K562 (cell line): ENCODE data around the gene SERTAD1. TPM values are rescaled to one million over a fixed set of nuclear protein-coding genes. Genes with fewer than 3 reads are reported as not detected.

Experiments used
- CTBP1 ChIP-seq: fragments of 450-650 bp; IDR thresholded peaks from 2 replicates; pipeline ENCODE4 v1.6.1; 2016; ENCODE audit warnings: borderline replicate concordance
- FOXJ2 ChIP-seq: fragments of 200-800 bp; sonication (Bioruptor generic); IDR thresholded peaks from 2 replicates; pipeline ENCODE4 v1.6.1; 2016; ENCODE audit warnings: missing genetic modification characterization, missing compliant biosample characterization
- HDAC3 ChIP-seq: fragments of 450-650 bp; IDR thresholded peaks from 2 replicates; pipeline ENCODE4 v1.6.1; 2018; ENCODE audit warnings: borderline replicate concordance, mild to moderate bottlenecking, moderate library complexity; ENCODE audit not compliant: partially characterized antibody
- MYC ChIP-seq, 2 experiments: fragments of 250-450 bp in 1 of 2; sonication (Bioruptor Pico) in 1 of 2; IDR thresholded peaks; 2 replicates each; pipeline versions ENCODE4 v1.5.1 to v1.6.1; 2012 to 2021; ENCODE audit warnings: low read depth in 2 of 2, borderline replicate concordance in 1 of 2, improper control_type of control experiment in 1 of 2, low read length in 1 of 2, mild to moderate bottlenecking in 1 of 2, moderate library complexity in 1 of 2
- SIN3A ChIP-seq, 2 experiments: fragments of 150-350 bp in 1 of 2; IDR thresholded peaks; 2 replicates each; pipeline ENCODE4 v1.6.1; 2011 to 2016; ENCODE audit warnings: borderline replicate concordance in 2 of 2, low read depth in 2 of 2, low read length in 2 of 2, mild to moderate bottlenecking in 2 of 2, moderate library complexity in 2 of 2; ENCODE audit not compliant: control insufficient read depth in 1 of 2
- TEAD2 ChIP-seq: fragments of 450-650 bp; IDR thresholded peaks from 2 replicates; pipeline ENCODE4 v1.6.1; 2016; ENCODE audit warnings: missing genetic modification characterization, control low read depth, missing compliant biosample characterization
- ZNF79 ChIP-seq: fragments of 250-450 bp; sonication (Bioruptor Pico); IDR thresholded peaks from 2 replicates; pipeline ENCODE4 v1.4.0; 2020; ENCODE audit warnings: low read depth, mild to moderate bottlenecking, moderate library complexity
- polyA plus RNA-seq, 8 experiments: library from polyadenylated mRNA; depleted of rRNA in 4 of 8; stranded (reverse) in 5 of 8; unstranded in 3 of 8; fragments of >200 nt; fragmentation: Nextera tagmentation in 2 of 8; fragmentation: Illumina TruSeq in 1 of 8; extraction: Ambion mirVana in 2 of 8; extraction: Trizol in 1 of 8; gene quantifications; 2 replicates each; pipeline versions ENCODE4 v1.2.1 to v1.2.3, GENCODE V29; 2011 to 2014; ENCODE audit warnings: inconsistent platforms in 1 of 8, missing spikeins in 1 of 8
- total RNA-seq, 7 experiments: library from RNA; depleted of rRNA in 6 of 7; stranded (reverse); fragments of >200 nt in 6 of 7; fragmentation: Illumina TruSeq in 2 of 7; extraction: Trizol in 2 of 7; gene quantifications; 2 replicates each; pipeline versions ENCODE4 v1.2.1 to v1.2.3, GENCODE V29; 2011 to 2021; ENCODE audit warnings: low replicate concordance in 1 of 7
- TF ChIP-seq, protein P1 (sequence below): fragments of 450-650 bp; formaldehyde crosslinking; conservative IDR thresholded peaks from 2 replicates; pipeline ENCODE4 v1.4.0; 2022; ENCODE audit warnings: mild to moderate bottlenecking, missing genetic modification characterization
- TF ChIP-seq, protein P2 (sequence below): fragments of 250-450 bp; sonication (Bioruptor Pico); IDR thresholded peaks from 2 replicates; pipeline ENCODE4 v1.8.0; 2022; ENCODE audit warnings: inconsistent platforms, mild to moderate bottlenecking, moderate library complexity, borderline replicate concordance
- TF ChIP-seq, protein P3 (sequence below): IDR thresholded peaks from 2 replicates; pipeline ENCODE4 v1.6.1; 2011; ENCODE audit not compliant: insufficient read length; ENCODE audit errors: extremely low read depth
- TF ChIP-seq, protein P4 (sequence below): fragments of 250-450 bp; sonication (Bioruptor Pico); IDR thresholded peaks from 2 replicates; pipeline ENCODE4 v1.4.0; 2020; ENCODE audit warnings: borderline replicate concordance
- TF ChIP-seq, protein P5 (sequence below), 2 experiments: fragments of 450-650 bp; IDR thresholded peaks; 2 replicates each; pipeline ENCODE4 v1.6.1; 2016; ENCODE audit warnings: mild to moderate bottlenecking in 2 of 2, borderline replicate concordance in 1 of 2, low read depth in 1 of 2, moderate library complexity in 1 of 2

The SERTAD1 gene
- total and polyA plus RNA-seq, 9 of the 15 experiments (the other 6 are each of a cell fraction or from before 2014, with no cell fraction given): 0.15 to 8.7 (median 4.9) TPM

DNA sequence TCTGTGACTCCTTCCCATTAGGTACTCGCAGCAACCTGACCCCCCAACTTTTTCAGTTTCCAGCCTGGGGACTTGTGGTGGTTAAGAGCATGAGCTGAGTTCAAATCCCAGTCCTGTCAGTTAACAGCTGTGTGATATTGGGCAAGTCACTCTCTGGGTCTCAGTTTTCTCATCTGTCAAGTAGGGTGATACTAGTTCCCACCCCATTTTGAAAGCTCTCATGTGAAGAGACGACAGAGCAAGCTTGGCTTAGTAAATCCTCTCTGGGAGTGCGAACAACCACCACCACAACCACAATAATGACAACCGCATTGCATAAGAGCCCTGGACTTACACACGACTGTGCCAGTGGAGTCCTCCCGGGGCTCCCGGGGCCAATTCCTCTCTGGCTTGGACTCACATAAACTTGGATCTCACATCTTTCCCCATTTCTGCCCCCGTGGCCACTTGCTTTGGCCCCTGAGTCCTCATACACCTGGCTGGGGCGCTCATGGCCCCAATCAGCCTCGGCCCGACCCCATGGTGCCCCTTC lies 39.3 kb upstream of the SERTAD1 start (continued):
- TF ChIP-seq, protein P1, sequence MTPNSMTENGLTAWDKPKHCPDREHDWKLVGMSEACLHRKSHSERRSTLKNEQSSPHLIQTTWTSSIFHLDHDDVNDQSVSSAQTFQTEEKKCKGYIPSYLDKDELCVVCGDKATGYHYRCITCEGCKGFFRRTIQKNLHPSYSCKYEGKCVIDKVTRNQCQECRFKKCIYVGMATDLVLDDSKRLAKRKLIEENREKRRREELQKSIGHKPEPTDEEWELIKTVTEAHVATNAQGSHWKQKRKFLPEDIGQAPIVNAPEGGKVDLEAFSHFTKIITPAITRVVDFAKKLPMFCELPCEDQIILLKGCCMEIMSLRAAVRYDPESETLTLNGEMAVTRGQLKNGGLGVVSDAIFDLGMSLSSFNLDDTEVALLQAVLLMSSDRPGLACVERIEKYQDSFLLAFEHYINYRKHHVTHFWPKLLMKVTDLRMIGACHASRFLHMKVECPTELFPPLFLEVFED (CRISPR knock-in tag): no peak
- TF ChIP-seq, protein P2, sequence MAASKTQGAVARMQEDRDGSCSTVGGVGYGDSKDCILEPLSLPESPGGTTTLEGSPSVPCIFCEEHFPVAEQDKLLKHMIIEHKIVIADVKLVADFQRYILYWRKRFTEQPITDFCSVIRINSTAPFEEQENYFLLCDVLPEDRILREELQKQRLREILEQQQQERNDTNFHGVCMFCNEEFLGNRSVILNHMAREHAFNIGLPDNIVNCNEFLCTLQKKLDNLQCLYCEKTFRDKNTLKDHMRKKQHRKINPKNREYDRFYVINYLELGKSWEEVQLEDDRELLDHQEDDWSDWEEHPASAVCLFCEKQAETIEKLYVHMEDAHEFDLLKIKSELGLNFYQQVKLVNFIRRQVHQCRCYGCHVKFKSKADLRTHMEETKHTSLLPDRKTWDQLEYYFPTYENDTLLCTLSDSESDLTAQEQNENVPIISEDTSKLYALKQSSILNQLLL (CRISPR knock-in tag): no peak
- TF ChIP-seq ZNF79 (CRISPR knock-in tag): no peak
- no peak for TF ChIP-seq MYC (IDR thresholded peaks at IDR 0.05; ENCODE audit: low read depth, low read length)
- TF ChIP-seq MYC (CRISPR knock-in tag; IDR thresholded peaks at IDR 0.05; ENCODE audit: borderline replicate concordance, low read depth): peak; percentile 61; the same call in 1 of the 2 replicates
- no peak for TF ChIP-seq TEAD2 (tag)
- no peak; a peak in 2 of 4 replicates for TF ChIP-seq SIN3A (IDR thresholded peaks at IDR 0.05; ENCODE audit: borderline replicate concordance in 2 of 2, control insufficient read depth in 1 of 2, low read depth in 2 of 2, low read length in 2 of 2)
- TF ChIP-seq, protein P3, sequence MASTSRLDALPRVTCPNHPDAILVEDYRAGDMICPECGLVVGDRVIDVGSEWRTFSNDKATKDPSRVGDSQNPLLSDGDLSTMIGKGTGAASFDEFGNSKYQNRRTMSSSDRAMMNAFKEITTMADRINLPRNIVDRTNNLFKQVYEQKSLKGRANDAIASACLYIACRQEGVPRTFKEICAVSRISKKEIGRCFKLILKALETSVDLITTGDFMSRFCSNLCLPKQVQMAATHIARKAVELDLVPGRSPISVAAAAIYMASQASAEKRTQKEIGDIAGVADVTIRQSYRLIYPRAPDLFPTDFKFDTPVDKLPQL: no peak
- TF ChIP-seq HDAC3: no peak
- no peak for TF ChIP-seq CTBP1
- TF ChIP-seq, protein P4, sequence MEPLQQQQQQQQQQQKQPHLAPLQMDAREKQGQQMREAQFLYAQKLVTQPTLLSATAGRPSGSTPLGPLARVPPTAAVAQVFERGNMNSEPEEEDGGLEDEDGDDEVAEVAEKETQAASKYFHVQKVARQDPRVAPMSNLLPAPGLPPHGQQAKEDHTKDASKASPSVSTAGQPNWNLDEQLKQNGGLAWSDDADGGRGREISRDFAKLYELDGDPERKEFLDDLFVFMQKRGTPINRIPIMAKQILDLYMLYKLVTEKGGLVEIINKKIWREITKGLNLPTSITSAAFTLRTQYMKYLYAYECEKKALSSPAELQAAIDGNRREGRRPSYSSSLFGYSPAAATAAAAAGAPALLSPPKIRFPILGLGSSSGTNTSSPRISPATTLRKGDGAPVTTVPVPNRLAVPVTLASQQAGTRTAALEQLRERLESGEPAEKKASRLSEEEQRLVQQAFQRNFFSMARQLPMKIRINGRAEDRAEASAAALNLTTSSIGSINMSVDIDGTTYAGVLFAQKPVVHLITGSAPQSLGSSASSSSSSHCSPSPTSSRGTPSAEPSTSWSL (CRISPR knock-in tag): no peak
- peak; percentile 57 for TF ChIP-seq FOXJ2 (tag)
- TF ChIP-seq, protein P5, sequence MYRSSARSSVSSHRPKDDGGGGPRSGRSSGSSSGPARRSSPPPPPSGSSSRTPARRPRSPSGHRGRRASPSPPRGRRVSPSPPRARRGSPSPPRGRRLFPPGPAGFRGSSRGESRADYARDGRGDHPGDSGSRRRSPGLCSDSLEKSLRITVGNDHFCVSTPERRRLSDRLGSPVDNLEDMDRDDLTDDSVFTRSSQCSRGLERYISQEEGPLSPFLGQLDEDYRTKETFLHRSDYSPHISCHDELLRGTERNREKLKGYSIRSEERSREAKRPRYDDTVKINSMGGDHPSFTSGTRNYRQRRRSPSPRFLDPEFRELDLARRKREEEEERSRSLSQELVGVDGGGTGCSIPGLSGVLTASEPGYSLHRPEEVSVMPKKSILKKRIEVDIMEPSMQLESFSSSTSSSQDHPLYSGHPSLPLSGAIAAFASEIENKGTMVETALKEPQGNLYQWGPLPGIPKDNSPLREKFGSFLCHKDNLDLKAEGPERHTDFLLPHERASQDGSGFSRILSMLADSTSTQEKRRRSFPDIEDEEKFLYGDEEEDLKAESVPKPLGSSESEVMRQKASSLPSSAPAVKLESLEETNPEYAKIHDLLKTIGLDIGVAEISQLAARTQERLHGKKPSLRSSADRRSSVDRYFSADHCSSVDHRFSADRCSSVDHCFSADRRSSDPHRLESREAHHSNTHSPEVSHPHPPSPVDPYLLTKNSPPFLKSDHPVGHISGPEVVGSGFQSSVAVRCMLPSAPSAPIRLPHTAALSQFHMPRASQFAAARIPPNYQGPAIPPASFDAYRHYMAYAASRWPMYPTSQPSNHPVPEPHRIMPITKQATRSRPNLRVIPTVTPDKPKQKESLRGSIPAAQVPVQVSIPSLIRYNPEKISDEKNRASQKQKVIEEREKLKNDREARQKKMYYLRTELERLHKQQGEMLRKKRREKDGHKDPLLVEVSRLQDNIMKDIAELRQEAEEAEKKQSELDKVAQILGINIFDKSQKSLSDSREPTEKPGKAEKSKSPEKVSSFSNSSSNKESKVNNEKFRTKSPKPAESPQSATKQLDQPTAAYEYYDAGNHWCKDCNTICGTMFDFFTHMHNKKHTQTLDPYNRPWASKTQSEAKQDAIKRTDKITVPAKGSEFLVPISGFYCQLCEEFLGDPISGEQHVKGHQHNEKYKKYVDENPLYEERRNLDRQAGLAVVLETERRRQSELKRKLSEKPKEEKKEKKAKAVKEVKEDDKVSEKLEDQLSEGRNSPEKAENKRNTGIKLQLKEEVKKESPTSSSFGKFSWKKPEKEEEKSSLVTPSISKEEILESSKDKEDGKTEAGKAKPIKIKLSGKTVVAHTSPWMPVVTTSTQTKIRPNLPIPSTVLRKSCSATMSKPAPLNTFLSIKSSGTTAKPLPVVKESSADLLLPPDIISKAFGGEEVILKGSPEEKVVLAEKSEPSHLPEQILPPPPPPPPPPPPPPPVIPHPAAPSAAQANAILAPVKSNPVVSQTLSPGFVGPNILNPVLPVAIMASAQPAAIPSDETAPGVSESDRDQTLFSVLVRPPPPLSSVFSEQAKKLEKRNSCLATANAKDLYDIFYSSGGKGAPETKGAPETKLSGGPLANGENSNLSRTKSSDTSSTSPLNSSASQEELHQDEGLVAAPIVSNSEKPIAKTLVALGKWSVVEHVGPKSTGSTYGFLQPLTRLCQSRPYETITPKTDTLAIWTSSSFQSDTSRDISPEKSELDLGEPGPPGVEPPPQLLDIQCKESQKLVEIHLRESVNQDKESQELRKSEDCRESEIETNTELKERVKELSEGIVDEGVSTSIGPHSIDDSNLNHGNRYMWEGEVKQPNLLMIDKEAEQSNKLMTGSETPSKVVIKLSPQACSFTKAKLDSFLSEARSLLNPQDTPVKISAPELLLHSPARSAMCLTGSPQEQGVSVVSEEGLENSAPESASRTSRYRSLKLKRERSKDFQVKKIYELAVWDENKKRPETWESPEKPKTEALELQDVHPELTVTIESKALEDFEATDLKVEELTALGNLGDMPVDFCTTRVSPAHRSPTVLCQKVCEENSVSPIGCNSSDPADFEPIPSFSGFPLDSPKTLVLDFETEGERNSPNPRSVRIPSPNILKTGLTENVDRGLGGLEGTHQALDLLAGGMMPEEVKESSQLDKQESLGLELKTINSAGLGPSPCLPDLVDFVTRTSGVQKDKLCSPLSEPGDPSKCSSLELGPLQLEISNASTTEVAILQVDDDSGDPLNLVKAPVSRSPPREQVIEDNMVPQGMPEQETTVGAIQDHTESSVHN (IDR thresholded peaks at IDR 0.05; ENCODE audit: borderline replicate concordance in 1 of 2, low read depth in 1 of 2): no peak
